Measurements from ENCODE around the gene RNF6. TPM values are rescaled to one million over a fixed set of nuclear protein-coding genes. Genes with fewer than 3 reads are reported as not detected.

The RNF6 gene
- total and polyA plus RNA-seq, 2 donors (not counting 1 experiment from before 2014, with no cell fraction given), result 20.1 to 52.4 TPM

GRCh38 chr13:26249551-26249950 lies 27.4 kb upstream of the RNF6 start:
- no peak overlapping the region for H3K27ac Mint-ChIP-seq
- H3K4me2 ChIP-seq (replicated peaks; ENCODE audit: low read depth, low read length, poor library complexity, severe bottlenecking), result no peak overlapping the region
- H3K9me3 Mint-ChIP-seq (ENCODE audit: insufficient read depth), result no peaks in the 10 kb centered on the region
- intact Hi-C loops (cut with micrococcal nuclease), result no loop called here
- H3K9ac ChIP-seq (ENCODE audit: low read length), result no peak overlapping the region
- CTCF ChIA-PET, result interaction anchor here (2.8 kb wide), 1 partner anchor 64 kb away, joined by 9 read pairs; no protein-coding TSS in a partner anchor
- no peaks in the 10 kb centered on the region for H3K36me3 ChIP-seq (replicated peaks in 1 of 2; ENCODE audit: control extremely low read depth in 1 of 2, control insufficient read depth in 1 of 2, extremely low read depth in 1 of 2, insufficient read depth in 2 of 2, low read length in 1 of 2)
- H4K20me1 ChIP-seq (ENCODE audit: control insufficient read depth, insufficient read depth, low read length, poor library complexity, severe bottlenecking), result no peaks in the 10 kb centered on the region
- no peak overlapping the region for H3K4me3 Mint-ChIP-seq
- POLR2A ChIA-PET, result no interaction called here
- no peak overlapping the region for H2AFZ ChIP-seq (ENCODE audit: insufficient read depth, low read depth, low read length, poor library complexity, severe bottlenecking)
- TF ChIP-seq CTCF (IDR thresholded peaks at IDR 0.05) (no peak), EZH2 (IDR thresholded peaks at IDR 0.05; ENCODE audit: borderline replicate concordance, insufficient read depth, low read depth, low read length, poor library complexity, severe bottlenecking) (no peak)
- no peak overlapping the region for H3K4me3 ChIP-seq (ENCODE audit: control extremely low read depth in 1 of 5, extremely low read depth in 1 of 5, insufficient read depth in 1 of 5, low read depth in 2 of 5, low read length in 4 of 5)
- ATAC-seq (ENCODE audit: low read depth) (no peak), DNase-seq (no peak)
- H3K27ac ChIP-seq (ENCODE audit: low read length in 2 of 2), result no peak overlapping the region
- peaks cover 0 to 4% (median 2%) of the 10 kb centered on the region in 4 experiments for H3K27me3 ChIP-seq (replicated peaks in 1 of 4; ENCODE audit: control extremely low read depth in 1 of 4, control insufficient read depth in 3 of 4, insufficient read depth in 4 of 4, low read length in 3 of 4)
- peaks cover 8% of the 10 kb centered on the region for H3K27me3 Mint-ChIP-seq
- no peaks in the 10 kb centered on the region for H3K79me2 ChIP-seq (ENCODE audit: control insufficient read depth, insufficient read depth, low read length)
- peaks cover 7% of the 10 kb centered on the region for H3K4me1 Mint-ChIP-seq
- no peaks in the 10 kb centered on the region for H3K9me3 ChIP-seq (ENCODE audit: control extremely low read depth in 1 of 3, control insufficient read depth in 2 of 3, insufficient read depth in 1 of 3, low read length in 2 of 3)
- H3K4me1 ChIP-seq (ENCODE audit: control insufficient read depth in 2 of 2, insufficient read depth in 2 of 2, low read length in 2 of 2), result peaks cover 0 to 3% of the 10 kb centered on the region in 2 donors

GRCh38 chr13:26247608-26248007 lies 25.5 kb upstream of the RNF6 start:
- Mint-ChIP-seq H3K27ac (no peak overlapping the region), H3K9me3 (ENCODE audit: insufficient read depth) (no peaks in the 10 kb centered on the region), H3K4me1 (no peaks in the 10 kb centered on the region), H3K27me3 (peaks cover 8% of the 10 kb centered on the region), H3K4me3 (no peak overlapping the region)
- DNase-seq (no peak), ATAC-seq (ENCODE audit: low read depth) (no peak)
- Histone ChIP-seq H3K27me3 (replicated peaks in 1 of 4; ENCODE audit: control extremely low read depth in 1 of 4, control insufficient read depth in 3 of 4, insufficient read depth in 4 of 4, low read length in 3 of 4) (peaks cover 0 to 4% (median 2%) of the 10 kb centered on the region in 4 experiments), H3K4me2 (replicated peaks; ENCODE audit: low read depth, low read length, poor library complexity, severe bottlenecking) (no peak overlapping the region), H3K9ac (ENCODE audit: low read length) (no peak overlapping the region), H3K79me2 (ENCODE audit: control insufficient read depth, insufficient read depth, low read length) (no peaks in the 10 kb centered on the region), H3K27ac (ENCODE audit: low read length in 2 of 2) (no peak overlapping the region), H2AFZ (ENCODE audit: insufficient read depth, low read depth, low read length, poor library complexity, severe bottlenecking) (no peak overlapping the region), H3K4me3 (ENCODE audit: control extremely low read depth in 1 of 5, extremely low read depth in 1 of 5, insufficient read depth in 1 of 5, low read depth in 2 of 5, low read length in 4 of 5) (no peak overlapping the region), H3K4me1 (ENCODE audit: control insufficient read depth in 2 of 2, insufficient read depth in 2 of 2, low read length in 2 of 2) (no peaks in the 10 kb centered on the region), H3K36me3 (replicated peaks in 1 of 2; ENCODE audit: control extremely low read depth in 1 of 2, control insufficient read depth in 1 of 2, extremely low read depth in 1 of 2, insufficient read depth in 2 of 2, low read length in 1 of 2) (no peaks in the 10 kb centered on the region), H3K9me3 (ENCODE audit: control extremely low read depth in 1 of 3, control insufficient read depth in 2 of 3, insufficient read depth in 1 of 3, low read length in 2 of 3) (peaks cover 0 to 2% (median 1%) of the 10 kb centered on the region in 3 donors), H4K20me1 (ENCODE audit: control insufficient read depth, insufficient read depth, low read length, poor library complexity, severe bottlenecking) (no peaks in the 10 kb centered on the region)
- TF ChIP-seq CTCF (IDR thresholded peaks at IDR 0.05), result no peak
- no peak for TF ChIP-seq EZH2 (IDR thresholded peaks at IDR 0.05; ENCODE audit: borderline replicate concordance, insufficient read depth, low read depth, low read length, poor library complexity, severe bottlenecking)
- ChIA-PET POLR2A (no interaction called here), CTCF (no interaction called here)
- intact Hi-C loops (cut with micrococcal nuclease), result no loop called here
- WGBS (ENCODE audit: insufficient coverage), result 53% methylated on average over 2 of the region's 3 CpGs

Measured in B cell (primary cell).